Endothelial cell of umbilical vein (primary cell): Measurements from ENCODE around the gene PPP2R2C. TPM values are rescaled to one million over a fixed set of nuclear protein-coding genes. Genes with fewer than 3 reads are reported as not detected.

Experiments
- BruUV-seq: library from RNA; stranded (reverse); fragments of 400-500 nt; replicated peaks from 2 replicates; lab custom pipeline; 2021; lab: Mats Ljungman, UMichigan
- CTCF ChIA-PET: fragments of 300-600, 350-600 bp; sonication (Branson Sonifier 250); formaldehyde crosslinking; loops from one replicate; lab custom pipeline; 2021; ENCODE audit warnings: antibody characterized with exemption, inconsistent platforms; lab: Charles Lee
- POLR2A ChIA-PET: fragments of 300-600, 350-600 bp; sonication (Branson Sonifier 250); formaldehyde crosslinking; loops from one replicate; lab custom pipeline; 2021; ENCODE audit warnings: antibody characterized with exemption, inconsistent platforms; lab: Charles Lee
- DNase-seq: peaks from one replicate; pipeline ENCODE4 v3.0.0-alpha.2; 2011; ENCODE audit warnings: low read depth, low spot score
- FAIRE-seq: peaks from 2 replicates; lab custom pipeline; 2011; peaks lifted over from hg19 to GRCh38; lab: Jason Lieb, UNC
- H2AFZ ChIP-seq: 2 replicates; pipeline ENCODE4 v1.6.0; 2012; ENCODE audit warnings: low read depth, low read length, control low read depth, inconsistent platforms
- H3K27ac ChIP-seq: 2 replicates; pipeline ENCODE4 v1.5.1; 2011; ENCODE audit warnings: low read depth, mild to moderate bottlenecking, control low read depth, low read length, moderate library complexity; ENCODE audit not compliant: insufficient read depth
- H3K27me3 ChIP-seq, 2 experiments: 2 replicates each; pipeline versions ENCODE4 v1.6.0 to v1.6.1; 2011; ENCODE audit warnings: low read length in 2 of 2, mixed read lengths in 1 of 2; ENCODE audit not compliant: control insufficient read depth in 2 of 2, insufficient read depth in 2 of 2
- H3K36me3 ChIP-seq, 2 experiments: 2 replicates in 1 of 2; 3 replicates in 1 of 2; pipeline ENCODE4 v1.5.1; 2011; ENCODE audit warnings: low read length in 2 of 2, mild to moderate bottlenecking in 1 of 2, moderate library complexity in 1 of 2; ENCODE audit not compliant: control insufficient read depth in 2 of 2, insufficient read depth in 2 of 2; ENCODE audit errors: extremely low read depth in 1 of 2
- H3K4me1 ChIP-seq: 3 replicates; pipeline ENCODE4 v1.5.1; 2011; ENCODE audit warnings: mild to moderate bottlenecking, low read length; ENCODE audit not compliant: control insufficient read depth, insufficient read depth; ENCODE audit errors: extremely low read depth
- H3K4me2 ChIP-seq: 2 replicates; pipeline ENCODE4 v1.6.1; 2011; ENCODE audit warnings: low read length, control low read depth, mixed read lengths; ENCODE audit not compliant: insufficient read depth
- H3K4me3 ChIP-seq, 3 experiments: fragments of 200-600 bp in 1 of 3; sonication (generic), shearing (Covaris generic) in 1 of 3; replicated peaks in 1 of 3; 2 replicates each; pipeline ENCODE4 v1.5.1; 2011 to 2016; ENCODE audit warnings: control low read depth in 3 of 3, low read length in 3 of 3, mild to moderate bottlenecking in 2 of 3, inconsistent platforms in 1 of 3, low read depth in 1 of 3, moderate library complexity in 1 of 3; ENCODE audit not compliant: insufficient read depth in 1 of 3
- H3K79me2 ChIP-seq: 2 replicates; pipeline ENCODE4 v1.6.0; 2012; ENCODE audit warnings: low read length, inconsistent platforms; ENCODE audit not compliant: control insufficient read depth, insufficient read depth
- H3K9ac ChIP-seq: replicated peaks from 2 replicates; pipeline ENCODE3; 2011; ENCODE audit warnings: low read length, control low read depth; ENCODE audit not compliant: insufficient read depth; ENCODE audit errors: extremely low read depth
- H3K9me1 ChIP-seq: replicated peaks from 3 replicates; pipeline ENCODE4 v1.6.0; 2011; ENCODE audit warnings: mild to moderate bottlenecking, low read length; ENCODE audit not compliant: control insufficient read depth, insufficient read depth; ENCODE audit errors: extremely low read depth
- H3K9me3 ChIP-seq: replicated peaks from 2 replicates; pipeline ENCODE4 v1.5.1; 2012; ENCODE audit warnings: low read length, inconsistent platforms; ENCODE audit not compliant: control insufficient read depth, insufficient read depth
- H4K20me1 ChIP-seq: replicated peaks from 2 replicates; pipeline ENCODE3; 2011; ENCODE audit warnings: mild to moderate bottlenecking, low read length; ENCODE audit not compliant: control insufficient read depth, insufficient read depth; ENCODE audit errors: extremely low read depth
- EZH2 ChIP-seq: IDR thresholded peaks from 2 replicates; pipeline ENCODE4 v1.6.1; 2012; ENCODE audit warnings: borderline replicate concordance, low read depth, mild to moderate bottlenecking, moderate library complexity, low read length, inconsistent platforms; ENCODE audit not compliant: severe bottlenecking
- GATA2 ChIP-seq: IDR thresholded peaks from 2 replicates; pipeline ENCODE4 v1.7.0; 2011; ENCODE audit warnings: low read depth, mild to moderate bottlenecking, moderate library complexity, mixed read lengths, low read length; ENCODE audit not compliant: insufficient read length, insufficient read depth
- JUN ChIP-seq: IDR thresholded peaks from 2 replicates; pipeline ENCODE4 v1.6.1; 2011; ENCODE audit warnings: borderline replicate concordance, low read depth; ENCODE audit not compliant: insufficient read length, insufficient read depth
- POLR2A ChIP-seq: IDR thresholded peaks from 2 replicates; pipeline ENCODE4 v1.6.1; 2012; ENCODE audit warnings: low read depth, mild to moderate bottlenecking, control low read depth, low read length
- POLR2AphosphoS5 ChIP-seq: IDR thresholded peaks from 2 replicates; pipeline ENCODE4 v1.6.1; 2012; ENCODE audit warnings: low read depth, mild to moderate bottlenecking, control low read depth, low read length, moderate library complexity; ENCODE audit not compliant: insufficient read depth
- dilution Hi-C: fragments of 300-500 bp; cut with MboI; formaldehyde crosslinking; loops from one replicate; pipeline ENCODE4 v1.15.0; 2019; ENCODE audit warnings: low sequenced_read_pairs; ENCODE audit not compliant: extremely low pct_ligation_motif_present
- intact Hi-C: fragments of 100-400 bp; cut with micrococcal nuclease; formaldehyde crosslinking; loops from one replicate; pipeline ENCODE4 v1.10.0; 2022
- polyA plus RNA-seq, 4 experiments: library from polyadenylated mRNA; depleted of rRNA in 3 of 4; stranded (reverse) in 3 of 4; unstranded in 1 of 4; fragments of >200 nt; gene quantifications; 2 replicates each; pipeline versions ENCODE4 v1.2.1 to v1.2.3, GENCODE V29; 2011 to 2012; ENCODE audit warnings: missing spikeins in 1 of 4
- total RNA-seq: library from RNA; stranded (reverse); gene quantifications from 2 replicates; pipeline ENCODE4 v1.2.3, GENCODE V29; 2021
- TF ChIP-seq, protein P1 (sequence below): IDR thresholded peaks from 2 replicates; pipeline ENCODE4 v1.6.1; 2011; ENCODE audit not compliant: insufficient read depth, insufficient read length

Gene PPP2R2C
- total and polyA plus RNA-seq, 2 donors (not counting 3 experiments of a cell fraction or from before 2014, with no cell fraction given), result 0.03 to 0.09 TPM

DNA sequence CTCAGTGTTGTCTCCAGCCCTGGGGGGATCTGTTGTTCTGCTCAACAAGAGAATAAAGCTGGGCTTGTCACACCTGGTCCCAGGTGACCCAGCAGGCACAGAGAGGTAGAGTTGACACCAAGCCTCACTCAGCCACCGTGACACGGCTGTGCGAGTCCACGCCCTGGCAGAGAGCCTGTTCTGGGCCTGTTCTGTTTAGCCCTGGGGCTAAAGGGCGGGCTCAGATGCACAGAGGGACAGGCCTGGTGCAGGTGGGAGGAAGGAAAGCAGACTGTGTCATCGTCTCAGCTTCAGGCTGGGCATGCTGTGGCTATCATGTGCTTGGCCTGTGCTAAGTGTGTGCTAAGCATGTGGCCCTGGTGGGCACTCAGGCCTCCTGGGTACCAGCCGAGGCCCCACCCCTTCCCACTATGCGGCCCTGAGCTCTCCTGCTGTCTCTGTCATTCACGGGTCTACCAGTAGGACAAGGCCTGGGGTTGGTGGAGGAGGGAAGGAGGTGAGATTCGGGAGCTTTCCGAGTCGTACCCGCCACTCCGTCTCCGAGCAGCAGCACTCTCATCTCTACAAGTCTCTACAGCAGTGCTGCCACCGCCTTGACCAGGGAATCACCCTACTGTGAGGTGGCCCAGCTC is 191.9 kb downstream of the PPP2R2C start:
- Histone ChIP-seq H2AFZ (no peak overlapping the region), H3K9me1 (no peaks in the 10 kb centered on the region), H3K9ac (no peak overlapping the region), H3K27me3 (no peaks in the 10 kb centered on the region), H3K79me2 (no peaks in the 10 kb centered on the region), H3K4me2 (no peak overlapping the region), H4K20me1 (no peaks in the 10 kb centered on the region), H3K27ac (no peak overlapping the region), H3K36me3 (peaks cover 0 to 22% of the 10 kb centered on the region in 2 experiments), H3K4me1 (peaks cover 22% of the 10 kb centered on the region), H3K4me3 (no peak overlapping the region), H3K9me3 (no peaks in the 10 kb centered on the region)
- TF ChIP-seq POLR2AphosphoS5 (no peak), JUN (no peak), EZH2 (no peak), POLR2A (no peak)
- CTCF ChIA-PET, result interaction anchor here (1.1 to 3.0 kb wide), 3 partner anchors 30 to 51 kb away, joined by 4 to 16 read pairs (median 5); no protein-coding TSS in a partner anchor
- POLR2A ChIA-PET, result no interaction called here
- dilution Hi-C loops (no loop called here), intact Hi-C loops (no loop called here)
- FAIRE-seq (no peak), DNase-seq (no peak)
- BruUV-seq, result no TSS peak

DNA sequence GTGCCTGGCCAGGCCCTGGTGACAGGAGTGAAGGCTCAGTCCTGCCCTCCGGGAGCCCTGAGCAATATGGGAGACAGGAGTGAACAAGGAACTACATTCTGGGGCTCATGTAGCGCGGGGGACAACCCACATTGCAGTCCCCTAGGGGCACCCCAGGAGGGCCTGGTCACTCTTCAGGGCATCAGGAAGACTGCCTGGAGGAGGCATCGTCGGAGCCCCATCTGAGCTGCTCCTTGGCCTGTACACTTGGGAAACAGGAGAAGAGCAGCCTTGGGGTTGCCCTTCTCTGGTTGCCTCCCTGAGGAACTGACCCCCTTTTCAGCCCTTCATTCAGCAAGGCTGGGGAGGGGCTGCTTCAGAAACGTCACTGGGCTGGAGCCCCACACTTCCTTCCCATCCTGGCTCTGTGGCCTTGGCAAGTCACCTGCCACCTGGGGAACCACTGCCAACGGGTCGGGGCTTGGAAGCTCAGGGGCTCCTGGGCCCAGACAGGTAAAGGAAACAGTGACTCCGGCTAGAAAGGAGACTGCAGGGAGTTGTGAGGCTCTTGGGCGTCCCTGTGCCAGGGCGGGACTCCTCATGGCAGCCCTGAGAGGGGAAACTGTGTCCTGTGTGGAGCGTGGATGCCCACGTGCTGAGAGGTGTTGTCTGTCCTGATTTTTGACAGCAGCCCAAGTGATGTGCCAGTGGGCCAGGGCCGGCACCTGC is 192.7 kb downstream of the PPP2R2C start:
- TF ChIP-seq, protein P1, sequence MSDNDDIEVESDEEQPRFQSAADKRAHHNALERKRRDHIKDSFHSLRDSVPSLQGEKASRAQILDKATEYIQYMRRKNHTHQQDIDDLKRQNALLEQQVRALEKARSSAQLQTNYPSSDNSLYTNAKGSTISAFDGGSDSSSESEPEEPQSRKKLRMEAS, result no peak
- TF ChIP-seq GATA2, result no peak
- no peak for TF ChIP-seq POLR2A
- no peak overlapping the region for H3K9ac ChIP-seq
- no peaks in the 10 kb centered on the region for H4K20me1 ChIP-seq
- H3K27ac ChIP-seq, result no peak overlapping the region
- no peak overlapping the region for H3K4me3 ChIP-seq
- FAIRE-seq (no peak), DNase-seq (no peak)
- H3K79me2 ChIP-seq, result no peaks in the 10 kb centered on the region
- ChIA-PET CTCF (interaction anchor here (1.0 to 3.0 kb wide), 7 partner anchors 15 to 51 kb away, joined by 3 to 19 read pairs (median 13); no protein-coding TSS in a partner anchor), POLR2A (no interaction called here)
- no peaks in the 10 kb centered on the region for H3K9me3 ChIP-seq
- no peaks in the 10 kb centered on the region for H3K27me3 ChIP-seq
- H3K36me3 ChIP-seq, result peaks cover 0 to 23% of the 10 kb centered on the region in 2 experiments
- dilution Hi-C loops (no loop called here), intact Hi-C loops (loop anchor here (1.0 to 10.0 kb wide), 2 partner anchors 30 to 1245 kb away; no protein-coding TSS in a partner anchor)
- no TSS peak for BruUV-seq
- peaks cover 22% of the 10 kb centered on the region for H3K4me1 ChIP-seq
- no peaks in the 10 kb centered on the region for H3K9me1 ChIP-seq
- H3K4me2 ChIP-seq, result no peak overlapping the region
- H2AFZ ChIP-seq, result no peak overlapping the region
